Activated T-cell treated with anti-CD3 and anti-CD28 coated beads for 48 hours (primary cell): Measurements from ENCODE around the gene CYP39A1.

Experiments used
- DNase-seq: peaks from one replicate; pipeline ENCODE4 v3.0.0-alpha.2; 2020; ENCODE audit warnings: low read depth

CYP39A1 gene, protein sequence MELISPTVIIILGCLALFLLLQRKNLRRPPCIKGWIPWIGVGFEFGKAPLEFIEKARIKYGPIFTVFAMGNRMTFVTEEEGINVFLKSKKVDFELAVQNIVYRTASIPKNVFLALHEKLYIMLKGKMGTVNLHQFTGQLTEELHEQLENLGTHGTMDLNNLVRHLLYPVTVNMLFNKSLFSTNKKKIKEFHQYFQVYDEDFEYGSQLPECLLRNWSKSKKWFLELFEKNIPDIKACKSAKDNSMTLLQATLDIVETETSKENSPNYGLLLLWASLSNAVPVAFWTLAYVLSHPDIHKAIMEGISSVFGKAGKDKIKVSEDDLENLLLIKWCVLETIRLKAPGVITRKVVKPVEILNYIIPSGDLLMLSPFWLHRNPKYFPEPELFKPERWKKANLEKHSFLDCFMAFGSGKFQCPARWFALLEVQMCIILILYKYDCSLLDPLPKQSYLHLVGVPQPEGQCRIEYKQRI

DNA sequence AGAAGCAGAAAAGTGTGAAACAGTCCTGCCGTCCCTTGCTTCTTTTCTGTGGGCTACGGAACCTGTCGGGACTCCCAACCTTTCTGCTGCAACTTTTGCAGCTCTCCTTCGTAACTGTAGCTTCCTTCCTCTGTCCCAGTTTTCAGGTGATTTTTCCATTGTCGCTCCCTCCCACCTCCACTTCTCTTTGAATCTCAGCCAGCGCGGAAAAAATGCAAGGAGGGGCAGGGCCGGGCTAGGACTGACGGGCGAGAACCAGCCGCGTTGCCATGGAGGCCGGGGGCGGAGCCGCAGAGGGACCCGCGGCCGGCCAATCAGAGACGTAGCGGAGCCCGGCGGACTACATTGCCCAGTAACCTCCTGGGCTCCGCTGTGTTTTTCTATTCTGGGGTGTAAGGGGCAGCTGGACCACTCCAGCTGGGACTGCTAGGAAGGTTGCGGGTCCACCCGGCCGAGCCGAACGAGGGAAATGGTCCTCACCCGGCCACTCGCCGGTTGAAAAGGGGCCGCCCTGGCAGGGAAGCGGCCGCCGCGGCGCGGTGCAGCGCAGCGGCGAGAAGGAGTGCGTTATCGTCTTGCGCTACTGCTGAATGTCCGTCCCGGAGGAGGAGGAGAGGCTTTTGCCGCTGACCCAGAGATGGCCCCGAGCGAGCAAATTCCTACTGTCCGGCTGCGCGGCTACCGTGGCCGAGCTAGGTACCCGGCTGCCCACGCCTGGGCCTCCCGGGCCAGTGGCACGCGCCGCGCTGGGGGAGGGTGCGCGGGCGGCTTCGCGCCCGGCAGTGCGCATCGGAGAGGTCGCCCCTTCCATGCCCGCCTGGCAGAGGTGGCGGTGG is at the start of gene CYP39A1, which contains the start of gene SLC25A27:
TSS of gene CYP39A1 (minus strand) at position 216 of the 836 bp plus-strand sequence. CDS start 236 bp downstream, outside the sequence.
TSS of gene SLC25A27 (plus strand) at position 373 of the 836 bp plus-strand sequence. CDS start at position 591, 218 bp downstream.
- DNase-seq: peak; percentile 81

DNA sequence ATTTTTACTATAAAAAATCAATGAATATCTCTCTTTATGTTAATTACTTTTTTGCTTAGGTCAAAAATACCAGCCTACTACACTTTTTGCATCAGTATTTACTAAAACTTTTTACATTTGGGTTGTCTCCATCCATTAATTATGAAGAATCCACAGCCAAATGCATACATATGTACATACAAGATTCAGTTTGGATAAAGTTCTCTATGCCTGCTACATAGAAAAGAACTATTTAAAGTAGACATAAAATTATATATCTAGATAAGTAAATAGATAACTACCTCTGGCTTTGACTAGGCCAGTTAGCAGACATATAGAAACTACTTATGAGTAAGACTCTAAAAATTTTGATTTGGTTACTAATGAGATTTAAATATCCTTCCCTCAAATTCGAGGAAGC is 47.4 kb upstream of the CYP39A1 start:
- DNase-seq: no peak

DNA sequence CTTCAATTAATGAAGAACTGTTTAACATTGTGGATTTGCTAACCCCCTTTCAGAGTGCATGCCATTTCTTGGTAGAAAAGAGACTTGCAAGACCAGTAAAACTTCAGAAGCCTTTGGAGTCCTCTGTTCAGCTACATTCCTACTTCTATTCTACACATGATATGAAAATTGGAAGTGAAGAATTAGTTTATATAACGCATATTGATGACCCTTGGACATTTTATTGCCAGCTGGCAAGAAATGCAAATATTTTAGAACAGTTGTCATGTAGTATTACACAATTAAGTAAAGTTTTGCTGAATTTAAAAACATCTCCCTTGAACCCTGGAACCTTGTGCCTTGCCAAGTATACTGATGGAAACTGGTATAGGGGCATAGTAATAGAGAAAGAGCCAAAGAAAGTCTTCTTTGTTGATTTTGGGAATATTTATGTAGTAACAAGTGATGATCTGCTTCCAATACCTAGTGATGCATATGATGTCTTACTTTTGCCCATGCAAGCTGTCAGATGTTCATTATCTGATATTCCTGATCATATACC is 38.4 kb upstream of the CYP39A1 start:
- no peak for DNase-seq

DNA sequence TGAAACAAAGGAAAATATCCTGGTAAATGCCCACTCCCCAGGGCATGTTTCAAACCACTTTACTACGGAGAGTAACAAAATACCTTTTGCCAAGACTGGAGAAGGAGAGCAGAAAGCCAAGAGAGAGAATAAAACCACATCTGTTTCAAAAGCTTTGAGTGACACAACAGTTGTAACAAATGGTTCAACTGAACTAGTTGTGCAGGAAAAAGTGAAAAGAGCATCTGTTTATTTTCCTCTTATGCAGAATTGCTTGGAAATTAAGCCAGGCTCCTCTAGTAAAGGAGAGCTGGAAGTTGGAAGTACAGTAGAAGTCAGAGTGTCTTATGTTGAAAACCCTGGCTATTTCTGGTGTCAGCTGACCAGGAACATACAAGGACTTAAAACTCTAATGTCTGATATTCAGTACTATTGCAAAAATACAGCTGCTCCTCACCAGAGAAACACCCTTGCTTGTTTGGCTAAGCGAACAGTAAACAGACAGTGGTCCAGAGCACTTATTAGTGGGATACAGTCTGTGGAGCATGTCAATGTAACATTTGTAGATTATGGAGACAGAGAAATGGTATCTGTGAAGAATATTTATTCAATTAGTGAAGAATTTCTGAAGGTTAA is 37.6 kb upstream of the CYP39A1 start:
- DNase-seq: no peak

DNA sequence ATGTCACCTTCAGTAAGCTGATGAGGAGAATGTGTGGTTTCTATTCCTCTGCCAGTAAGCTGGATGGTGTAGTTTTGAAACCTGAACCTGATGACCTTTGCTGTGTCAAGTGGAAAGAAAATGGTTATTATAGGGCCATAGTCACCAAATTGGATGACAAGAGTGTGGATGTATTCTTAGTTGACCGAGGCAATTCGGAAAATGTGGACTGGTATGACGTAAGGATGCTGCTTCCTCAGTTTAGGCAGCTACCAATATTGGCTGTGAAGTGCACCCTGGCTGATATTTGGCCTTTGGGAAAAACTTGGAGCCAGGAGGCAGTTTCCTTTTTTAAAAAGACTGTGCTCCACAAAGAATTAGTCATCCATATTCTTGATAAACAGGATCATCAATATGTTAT is 37.0 kb upstream of the CYP39A1 start:
- no peak for DNase-seq

DNA sequence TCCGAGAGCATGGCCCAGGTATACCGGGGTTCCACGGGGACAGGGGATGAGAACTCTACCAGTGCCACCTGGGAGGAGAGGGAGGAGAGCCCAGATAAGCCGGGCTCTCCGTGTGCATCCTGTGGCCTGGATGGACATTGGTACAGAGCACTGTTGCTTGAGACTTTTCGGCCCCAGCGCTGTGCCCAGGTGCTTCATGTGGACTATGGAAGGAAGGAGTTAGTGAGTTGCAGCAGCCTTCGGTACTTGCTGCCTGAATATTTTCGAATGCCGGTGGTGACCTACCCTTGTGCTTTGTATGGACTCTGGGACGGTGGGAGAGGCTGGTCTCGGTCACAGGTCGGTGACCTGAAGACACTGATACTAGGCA is 36.3 kb upstream of the CYP39A1 start:
- no peak for DNase-seq

DNA sequence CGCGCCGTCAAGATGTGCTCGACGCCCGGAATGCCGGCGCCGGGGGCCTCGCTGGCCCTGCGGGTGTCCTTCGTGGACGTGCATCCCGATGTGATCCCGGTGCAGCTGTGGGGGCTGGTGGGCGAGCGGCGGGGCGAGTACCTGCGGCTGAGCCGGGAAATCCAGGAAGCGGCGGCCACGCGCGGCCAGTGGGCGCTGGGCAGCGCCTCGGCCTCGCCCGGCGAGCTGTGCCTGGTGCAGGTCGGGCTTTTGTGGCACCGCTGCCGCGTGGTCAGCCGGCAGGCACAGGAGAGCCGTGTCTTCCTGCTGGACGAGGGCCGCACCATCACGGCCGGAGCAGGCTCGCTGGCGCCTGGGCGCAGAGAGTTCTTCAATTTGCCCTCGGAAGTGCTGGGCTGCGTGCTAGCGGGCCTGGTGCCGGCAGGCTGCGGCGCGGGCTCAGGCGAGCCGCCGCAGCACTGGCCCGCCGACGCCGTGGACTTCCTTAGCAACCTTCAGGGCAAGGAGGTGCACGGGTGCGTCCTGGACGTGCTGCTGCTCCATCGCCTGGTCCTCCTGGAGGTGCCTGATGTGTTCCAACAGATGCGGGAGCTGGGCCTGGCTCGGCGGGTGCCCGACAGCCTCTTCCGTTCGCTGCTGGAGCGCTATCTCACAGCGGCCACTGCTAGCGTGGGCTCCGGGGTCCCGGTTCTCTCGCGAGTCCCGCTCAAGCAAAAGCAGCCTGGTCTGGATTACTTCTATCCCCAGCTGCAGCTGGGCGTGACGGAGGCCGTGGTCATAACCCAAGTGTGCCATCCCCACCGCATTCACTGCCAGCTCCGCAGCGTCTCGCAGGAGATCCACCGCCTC is 35.7 kb upstream of the CYP39A1 start:
- DNase-seq: no peak

DNA sequence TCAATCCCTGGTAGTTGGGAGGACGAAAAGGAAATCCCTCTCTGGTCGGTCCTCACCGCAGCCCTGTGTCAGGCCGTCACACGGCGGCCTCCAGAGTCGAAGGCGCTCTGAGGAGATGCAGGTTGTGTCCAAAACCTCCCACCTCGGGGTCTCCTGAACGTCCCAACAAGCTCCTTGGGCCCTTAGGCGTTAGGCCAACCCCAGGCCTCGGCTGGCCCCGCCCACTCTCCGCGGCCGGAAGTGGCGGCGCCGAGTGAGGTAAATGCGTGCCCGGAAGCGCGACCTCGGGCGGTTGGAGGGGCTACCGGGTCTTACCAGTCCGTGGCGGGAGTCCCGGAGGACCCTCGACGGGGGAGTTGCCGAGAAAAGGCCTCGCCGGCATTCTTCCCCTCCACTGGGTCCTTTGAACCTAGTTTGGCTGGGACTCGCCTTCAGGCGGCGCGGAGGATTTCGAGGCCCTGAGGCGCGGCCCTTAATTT is 35.0 kb upstream of the CYP39A1 start, which contains the start of gene TDRD6:
TSS of gene TDRD6 (plus strand) at position 267 of the 479 bp plus-strand sequence. CDS start 244 bp downstream, outside the sequence.
- no peak for DNase-seq

DNA sequence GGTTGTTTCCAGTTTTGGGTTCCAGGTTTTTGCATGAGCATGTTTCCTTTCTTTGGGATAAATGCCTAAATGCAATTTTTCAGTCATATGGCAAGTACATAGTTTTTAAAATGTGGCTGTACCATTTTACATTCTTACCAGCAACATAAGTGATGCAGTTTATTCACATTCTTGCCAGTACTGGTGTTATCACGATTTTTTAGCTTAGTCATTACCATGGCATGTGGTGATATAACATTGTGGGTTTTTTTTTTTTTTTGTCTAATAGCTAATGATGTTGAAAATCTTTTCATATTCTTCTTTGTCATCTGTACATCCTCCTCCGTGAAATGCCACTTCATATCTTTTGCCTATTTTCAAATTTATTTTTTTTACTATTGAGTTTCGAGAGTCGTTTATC is 32.2 kb upstream of the CYP39A1 start:
- DNase-seq: no peak

DNA sequence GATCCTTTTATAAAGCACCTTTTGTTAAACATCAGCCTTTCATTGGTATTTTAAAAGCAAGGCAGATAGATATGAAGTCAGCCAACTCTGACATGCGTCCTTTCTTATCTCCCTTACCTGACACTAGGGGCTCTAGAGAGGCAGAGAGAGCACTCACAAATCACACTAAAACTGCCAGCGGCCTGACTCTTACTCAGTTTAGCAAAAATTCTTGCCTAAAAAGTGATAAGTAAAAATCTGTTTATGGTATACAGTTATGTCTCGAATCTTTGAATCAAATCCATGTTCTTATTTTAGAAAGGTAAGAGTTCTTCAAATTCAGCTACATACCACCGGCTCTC is 24.7 kb upstream of the CYP39A1 start:
- DNase-seq: no peak

DNA sequence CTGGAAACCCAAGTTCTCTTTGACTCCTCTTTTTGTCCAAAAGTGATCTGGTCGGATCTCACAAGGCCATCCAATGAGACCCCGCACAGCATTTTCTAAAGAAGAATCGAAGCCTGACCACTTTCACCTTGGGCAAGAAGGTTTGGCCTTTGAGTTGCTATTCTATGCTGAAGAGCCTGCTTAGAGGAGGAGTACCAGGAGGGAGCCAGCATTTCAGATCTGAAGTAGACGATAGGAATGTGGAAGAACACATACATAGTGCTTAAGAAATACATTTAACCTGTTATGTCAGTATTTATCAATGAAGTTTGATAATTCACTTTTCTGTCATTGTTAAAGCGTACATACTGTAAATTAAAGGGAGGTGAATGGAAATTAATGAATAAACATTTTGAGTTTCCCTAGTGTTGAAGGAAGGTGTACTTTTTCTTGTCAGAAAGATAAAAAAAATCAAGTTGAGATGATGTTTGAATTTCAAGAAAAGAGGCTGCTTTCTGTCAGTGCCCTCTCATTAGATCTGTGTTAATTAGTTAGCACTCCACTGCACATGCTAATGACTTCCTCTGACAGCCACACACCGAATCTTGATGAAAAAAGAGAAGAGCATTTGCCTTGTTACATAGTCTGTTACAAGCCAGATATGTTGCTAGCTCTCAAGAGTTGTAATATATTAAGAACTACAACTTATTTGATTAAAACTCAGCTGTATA is 24.1 kb upstream of the CYP39A1 start:
- DNase-seq: no peak

DNA sequence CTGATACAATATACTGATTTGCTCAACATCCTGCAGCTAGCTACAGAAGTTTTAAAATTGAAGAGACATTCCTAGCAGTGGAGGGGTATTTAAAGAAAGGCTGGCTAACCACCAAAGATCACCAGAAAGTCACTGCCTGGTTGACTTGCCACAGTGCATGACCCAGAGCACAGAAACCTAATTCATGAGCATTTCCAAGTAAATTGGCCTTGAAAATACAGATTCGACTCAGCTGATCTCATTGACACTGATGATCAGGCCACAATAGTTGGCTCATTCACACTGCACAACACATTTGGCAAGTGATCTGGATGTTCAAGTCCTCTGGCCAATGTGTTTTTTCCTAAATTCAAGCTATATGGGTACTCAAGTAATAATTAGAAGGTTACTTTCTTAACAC is 21.8 kb upstream of the CYP39A1 start:
- no peak for DNase-seq

DNA sequence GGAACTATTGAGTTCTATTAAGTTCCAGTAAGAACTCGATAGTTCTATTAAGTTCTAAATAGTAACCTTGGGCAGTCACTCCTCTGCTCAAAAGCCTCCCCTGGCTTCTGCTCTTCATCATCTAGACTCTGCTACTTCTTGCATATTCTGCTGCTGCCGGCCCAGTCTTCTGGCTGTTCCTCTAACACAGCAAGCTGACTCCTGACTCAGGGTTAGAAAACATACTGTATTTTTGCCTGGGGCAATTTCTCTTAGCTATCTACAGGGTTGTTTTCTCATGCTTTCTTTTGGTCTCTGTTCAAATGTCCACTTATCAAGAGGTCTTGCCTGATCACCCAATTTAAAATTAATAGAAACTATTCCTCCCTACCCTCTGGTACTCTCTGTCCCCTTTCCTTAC is 14.8 kb upstream of the CYP39A1 start:
- DNase-seq: no peak

DNA sequence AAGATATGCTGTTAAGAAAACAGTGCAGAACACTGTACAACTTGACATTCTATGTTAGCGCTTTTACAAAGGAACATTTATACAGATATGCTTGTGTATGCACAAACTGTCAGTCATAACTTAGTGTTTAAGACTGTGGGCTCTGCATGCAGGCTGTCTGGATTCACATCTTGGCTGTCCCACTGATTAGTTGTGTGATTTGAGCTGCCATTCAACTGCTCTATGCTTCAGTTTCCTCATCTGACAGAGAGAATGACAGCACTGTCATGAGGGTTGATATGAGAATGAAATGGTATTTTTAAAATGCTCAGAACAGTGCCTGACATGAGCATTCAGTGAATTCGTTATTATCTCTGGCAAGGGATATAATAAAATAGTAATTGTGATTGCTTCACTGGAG is 8.9 kb upstream of the CYP39A1 start:
- no peak for DNase-seq

DNA sequence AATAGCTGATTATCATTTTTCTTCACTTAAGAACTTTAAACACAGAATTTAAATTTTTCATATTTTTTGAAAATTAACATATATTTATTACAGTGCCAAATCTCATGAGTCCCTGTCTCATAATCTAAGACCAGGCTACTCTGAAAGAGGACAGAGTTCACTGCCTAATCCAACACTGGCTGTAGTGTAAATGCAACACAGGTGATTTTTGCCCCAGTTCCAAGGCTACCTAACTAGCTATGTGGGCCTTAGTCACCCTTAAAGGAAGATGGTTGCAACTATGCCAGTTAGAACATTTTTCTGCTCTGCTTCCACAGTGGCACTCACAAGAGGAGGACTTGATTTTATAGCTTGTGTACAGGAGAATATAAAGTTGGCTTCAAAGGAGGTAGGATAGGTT is 5.0 kb upstream of the CYP39A1 start:
- no peak for DNase-seq

DNA sequence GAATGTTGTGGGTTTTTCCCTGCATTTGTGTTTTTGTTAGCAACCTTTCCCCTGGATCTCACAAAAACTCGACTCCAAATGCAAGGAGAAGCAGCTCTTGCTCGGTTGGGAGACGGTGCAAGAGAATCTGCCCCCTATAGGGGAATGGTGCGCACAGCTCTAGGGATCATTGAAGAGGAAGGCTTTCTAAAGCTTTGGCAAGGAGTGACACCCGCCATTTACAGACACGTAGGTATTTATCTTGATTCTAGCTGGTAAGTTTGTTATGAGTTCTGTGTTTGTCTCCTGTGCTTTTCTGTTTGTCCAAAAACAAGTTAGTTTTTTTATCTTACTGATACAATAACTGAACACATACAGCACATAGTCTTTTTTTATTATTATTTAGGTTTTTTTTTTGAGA is 3.2 kb upstream of the CYP39A1 start:
- DNase-seq: no peak

DNA sequence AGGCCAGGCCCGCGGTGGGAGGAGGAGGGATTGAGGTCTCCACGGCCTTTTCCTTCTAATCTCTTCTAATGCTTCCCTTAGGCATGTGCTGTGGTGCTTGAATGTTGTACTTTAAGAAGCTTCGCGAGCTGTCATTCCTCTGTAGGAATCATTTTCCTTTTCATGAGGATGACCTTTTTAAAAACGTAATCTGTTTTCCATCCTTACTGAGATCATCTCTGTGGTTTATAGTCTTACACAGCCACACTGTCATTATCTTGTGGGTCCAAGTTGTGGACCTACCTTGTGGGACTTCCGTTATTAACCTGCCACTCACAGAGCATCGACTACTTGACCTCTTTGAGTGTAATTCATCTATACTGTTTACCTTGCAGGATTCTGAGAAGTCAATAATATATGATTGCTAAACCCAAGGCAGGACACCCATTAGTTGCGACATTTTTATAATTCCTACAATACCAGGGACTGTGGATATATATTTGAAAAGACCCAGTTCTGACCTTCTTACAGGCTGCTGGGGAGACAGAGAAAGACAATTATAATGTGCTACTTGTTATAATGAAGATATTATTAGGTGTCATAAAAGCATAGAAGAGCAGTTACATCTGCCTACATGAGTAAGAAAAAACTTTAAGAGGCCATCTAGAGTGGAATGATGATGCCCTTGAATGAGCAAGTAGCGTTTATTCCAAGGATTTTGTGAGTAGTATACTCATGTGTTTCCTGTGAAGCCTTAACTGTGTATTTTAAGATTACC is 999 bp upstream of the CYP39A1 start:
- DNase-seq: no peak

DNA sequence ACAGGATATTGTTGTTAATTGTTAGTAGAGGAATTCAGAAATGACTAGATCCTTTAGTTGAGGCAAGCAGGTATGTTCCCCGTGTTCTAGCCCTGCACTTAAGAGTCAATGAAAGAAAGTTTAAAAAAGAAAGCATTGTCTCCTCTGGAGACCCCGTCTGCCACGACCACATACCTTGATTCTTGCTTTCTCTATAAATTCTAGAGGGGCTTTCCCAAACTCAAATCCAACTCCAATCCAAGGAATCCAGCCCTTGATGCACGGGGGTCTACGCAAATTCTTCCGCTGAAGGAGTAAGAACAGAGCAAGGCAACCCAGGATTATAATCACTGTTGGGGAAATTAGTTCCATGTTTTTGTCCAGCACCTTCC is 401 bp downstream of the CYP39A1 start:
- no peak for DNase-seq

DNA sequence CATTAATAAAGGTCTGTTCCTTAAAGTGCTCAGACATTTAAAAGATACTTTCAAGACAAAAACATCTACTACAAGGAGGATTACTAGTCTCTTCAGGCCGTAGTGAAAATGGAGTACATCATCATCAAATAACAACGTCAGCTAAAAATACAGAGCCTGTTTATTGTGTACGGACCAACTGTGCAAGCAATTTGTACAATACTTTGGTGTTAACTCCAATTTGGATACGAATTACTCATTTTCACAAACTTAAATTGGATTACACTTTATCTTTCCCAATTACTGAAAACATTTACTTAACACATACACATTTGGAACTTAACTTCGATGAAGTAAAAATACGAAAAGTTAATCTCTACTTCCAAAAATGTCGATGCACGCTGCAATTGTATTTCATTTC is 802 bp downstream of the CYP39A1 start:
- DNase-seq: no peak

DNA sequence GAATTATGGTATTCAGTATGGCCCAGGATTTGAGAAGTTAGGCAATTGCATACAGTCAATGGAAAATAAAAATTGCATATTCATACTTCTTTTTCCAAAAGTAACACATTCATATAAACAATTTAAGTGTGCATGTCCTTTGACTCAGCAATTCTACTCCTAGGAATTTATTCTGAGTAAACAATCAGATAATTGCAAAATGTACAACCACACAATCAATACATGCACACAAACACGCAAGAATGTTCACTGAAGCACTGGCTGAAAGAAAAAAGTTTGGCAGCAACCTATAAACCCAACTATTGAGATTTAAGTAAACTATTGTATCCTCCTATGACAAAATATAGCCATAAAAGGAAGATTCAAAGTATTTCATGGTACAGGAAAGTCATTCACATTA is 1.6 kb downstream of the CYP39A1 start:
- DNase-seq: no peak
